ENCODE measurements around the gene GAS6.
"Not testable (repeated sequence)": the region's sequence is repeated elsewhere in the genome, so short reads cannot be mapped to it uniquely, and the experiment has no call there.

The GAS6 gene

GRCh38 chr13:113869263-113869662, 5.4 kb upstream of the GAS6 start:
- peaks cover 10% of the 10 kb centered on the region; the same call in 1 of the 2 replicates for H3K27me3 ChIP-seq (ENCODE audit: low read depth)
- H3K9me3 ChIP-seq: no peaks in the 10 kb centered on the region
- H3K36me3 ChIP-seq (replicated peaks): no peaks in the 10 kb centered on the region
- no peak for DNase-seq (ENCODE audit: low spot score in 2 of 2)
- H3K4me3 ChIP-seq: no peak overlapping the region
- H3K4me1 ChIP-seq: peaks cover 4% of the 10 kb centered on the region; the same call in 1 of the 2 replicates
- in situ Hi-C loops (cut with MboI; ENCODE audit: low sequenced_read_pairs): no loop called here

GRCh38 chr13:113867913-113868312, 4.0 kb upstream of the GAS6 start:
- H3K9me3 ChIP-seq; in situ Hi-C loops (cut with MboI; ENCODE audit: low sequenced_read_pairs); H3K4me3 ChIP-seq; H3K36me3 ChIP-seq (replicated peaks); DNase-seq (ENCODE audit: low spot score in 2 of 2); H3K4me1 ChIP-seq: not testable (repeated sequence)
- H3K27me3 ChIP-seq (ENCODE audit: low read depth): peaks cover 10% of the 10 kb centered on the region; the same call in 1 of the 2 replicates

GRCh38 chr13:113865427-113865826, 1.6 kb upstream of the GAS6 start:
- H3K9me3 ChIP-seq: no peaks in the 10 kb centered on the region
- no peaks in the 10 kb centered on the region for H3K36me3 ChIP-seq (replicated peaks)
- H3K4me3 ChIP-seq: no peak overlapping the region
- in situ Hi-C loops (cut with MboI; ENCODE audit: low sequenced_read_pairs): no loop called here
- no peak for DNase-seq (ENCODE audit: low spot score in 2 of 2)
- H3K4me1 ChIP-seq: peaks cover 5% of the 10 kb centered on the region; the same call in 1 of the 2 replicates
- peaks cover 8% of the 10 kb centered on the region; the same call in 1 of the 2 replicates for H3K27me3 ChIP-seq (ENCODE audit: low read depth)

GRCh38 chr13:113864273-113864890, 506 bp upstream of the GAS6 start:
- Histone ChIP-seq H3K4me3 (peak overlapping the region; percentile 26), H3K36me3 (replicated peaks) (no peaks in the 10 kb centered on the region), H3K27me3 (ENCODE audit: low read depth) (peaks cover 8% of the 10 kb centered on the region; the same call in 1 of the 2 replicates), H3K9me3 (no peaks in the 10 kb centered on the region), H3K4me1 (peaks cover 5% of the 10 kb centered on the region; the same call in 1 of the 2 replicates)
- no peak for DNase-seq (ENCODE audit: low spot score in 2 of 2)
- in situ Hi-C loops (cut with MboI; ENCODE audit: low sequenced_read_pairs): no loop called here

- Histone ChIP-seq H3K4me3 (peak overlapping the region; percentile 42), H3K27me3 (ENCODE audit: low read depth) (0 out of 2 replicates have a peak, but pooled peaks cover 8% of the 10 kb centered on the region), H3K4me1 (peaks cover 5% of the 10 kb centered on the region; the same call in 1 of the 2 replicates), H3K9me3 (no peaks in the 10 kb centered on the region), H3K36me3 (replicated peaks) (no peaks in the 10 kb centered on the region)
- in situ Hi-C loops (cut with MboI; ENCODE audit: low sequenced_read_pairs): no loop called here
- DNase-seq (ENCODE audit: low spot score in 2 of 2): peak; percentile 9 to 55
Observed at GRCh38 chr13:113862931-113863523, 849 bp downstream of the GAS6 start.

GRCh38 chr13:113862191-113862930, 1.5 kb downstream of the GAS6 start:
- DNase-seq (ENCODE audit: low spot score in 2 of 2): no peak

GRCh38 chr13:113861433-113862030, 2.3 kb downstream of the GAS6 start:
- H3K9me3 ChIP-seq: no peaks in the 10 kb centered on the region
- H3K4me3 ChIP-seq: no peak overlapping the region
- in situ Hi-C loops (cut with MboI; ENCODE audit: low sequenced_read_pairs): no loop called here
- no peak for DNase-seq (ENCODE audit: low spot score in 2 of 2)
- no peaks in the 10 kb centered on the region for H3K36me3 ChIP-seq (replicated peaks)
- 0 out of 2 replicates have a peak, but pooled peaks cover 8% of the 10 kb centered on the region for H3K27me3 ChIP-seq (ENCODE audit: low read depth)
- peaks cover 5% of the 10 kb centered on the region; the same call in 1 of the 2 replicates for H3K4me1 ChIP-seq

More at GRCh38 chr13:113862191-113862930, 1.5 kb downstream of the GAS6 start:
- H3K36me3 ChIP-seq (replicated peaks): no peaks in the 10 kb centered on the region
- H3K4me3 ChIP-seq: peak overlapping the region; percentile 42
- H3K9me3 ChIP-seq: no peaks in the 10 kb centered on the region
- H3K4me1 ChIP-seq: peaks cover 5% of the 10 kb centered on the region; the same call in 1 of the 2 replicates
- H3K27me3 ChIP-seq (ENCODE audit: low read depth): 0 out of 2 replicates have a peak, but pooled peaks cover 8% of the 10 kb centered on the region
- in situ Hi-C loops (cut with MboI; ENCODE audit: low sequenced_read_pairs): no loop called here

GRCh38 chr13:113860665-113861432, 3.0 kb downstream of the GAS6 start:
- H3K4me1 ChIP-seq: peaks cover 5% of the 10 kb centered on the region; the same call in 1 of the 2 replicates
- H3K4me3 ChIP-seq: no peak overlapping the region
- H3K36me3 ChIP-seq (replicated peaks): no peaks in the 10 kb centered on the region
- H3K27me3 ChIP-seq (ENCODE audit: low read depth): 0 out of 2 replicates have a peak, but pooled peaks cover 5% of the 10 kb centered on the region
- DNase-seq (ENCODE audit: low spot score in 2 of 2): no peak
- in situ Hi-C loops (cut with MboI; ENCODE audit: low sequenced_read_pairs): no loop called here
- H3K9me3 ChIP-seq: no peaks in the 10 kb centered on the region

GRCh38 chr13:113860051-113860664, 3.7 kb downstream of the GAS6 start:
- 0 out of 2 replicates have a peak, but pooled peaks cover 2% of the 10 kb centered on the region for H3K27me3 ChIP-seq (ENCODE audit: low read depth)
- H3K4me1 ChIP-seq: peaks cover 5% of the 10 kb centered on the region; the same call in 1 of the 2 replicates
- in situ Hi-C loops (cut with MboI; ENCODE audit: low sequenced_read_pairs): no loop called here
- no peaks in the 10 kb centered on the region for H3K9me3 ChIP-seq
- no peak for DNase-seq (ENCODE audit: low spot score in 2 of 2)
- H3K36me3 ChIP-seq (replicated peaks): no peaks in the 10 kb centered on the region
- no peak overlapping the region for H3K4me3 ChIP-seq

- no peaks in the 10 kb centered on the region for H3K9me3 ChIP-seq
- H3K27me3 ChIP-seq (ENCODE audit: low read depth): 0 out of 2 replicates have a peak, but pooled peaks cover under 1% of the 10 kb centered on the region
- in situ Hi-C loops (cut with MboI; ENCODE audit: low sequenced_read_pairs): no loop called here
- peaks cover 3% of the 10 kb centered on the region; the same call in 1 of the 2 replicates for H3K4me1 ChIP-seq
- no peaks in the 10 kb centered on the region for H3K36me3 ChIP-seq (replicated peaks)
- no peak for DNase-seq (ENCODE audit: low spot score in 2 of 2)
- no peak overlapping the region for H3K4me3 ChIP-seq
Observed at GRCh38 chr13:113859311-113860050, 4.4 kb downstream of the GAS6 start.

GRCh38 chr13:113857531-113858195, 6.2 kb downstream of the GAS6 start:
- Histone ChIP-seq H3K9me3 (no peaks in the 10 kb centered on the region), H3K4me1 (no peaks in the 10 kb centered on the region), H3K36me3 (replicated peaks) (no peaks in the 10 kb centered on the region), H3K27me3 (ENCODE audit: low read depth) (no peaks in the 10 kb centered on the region), H3K4me3 (no peak overlapping the region)
- DNase-seq (ENCODE audit: low spot score in 2 of 2): no peak
- in situ Hi-C loops (cut with MboI; ENCODE audit: low sequenced_read_pairs): no loop called here

- Histone ChIP-seq H3K36me3 (replicated peaks) (no peaks in the 10 kb centered on the region), H3K27me3 (ENCODE audit: low read depth) (no peaks in the 10 kb centered on the region), H3K4me3 (no peak overlapping the region), H3K4me1 (no peaks in the 10 kb centered on the region), H3K9me3 (no peaks in the 10 kb centered on the region)
- DNase-seq (ENCODE audit: low spot score in 2 of 2): no peak
- in situ Hi-C loops (cut with MboI; ENCODE audit: low sequenced_read_pairs): no loop called here
Observed at GRCh38 chr13:113856716-113857065, 7.2 kb downstream of the GAS6 start.

All from HAP-1 (cell line).